ENCODE measurements around the gene LSM4.

LSM4 gene

GRCh38 chr19:18310966-18311365 is 11.9 kb downstream of the LSM4 start:
- no peak for DNase-seq

GRCh38 chr19:18310118-18310909 is 12.6 kb downstream of the LSM4 start:
- no peak for DNase-seq

GRCh38 chr19:18309525-18310064 is 13.3 kb downstream of the LSM4 start:
- DNase-seq: no peak

GRCh38 chr19:18308948-18309325 is 13.9 kb downstream of the LSM4 start:
- no peak for DNase-seq

GRCh38 chr19:18308051-18308947 is 14.6 kb downstream of the LSM4 start:
- DNase-seq: no peak

GRCh38 chr19:18307271-18307681 is 15.6 kb downstream of the LSM4 start:
- DNase-seq: no peak

GRCh38 chr19:18306888-18307260 is 16.0 kb downstream of the LSM4 start:
- DNase-seq: no peak

GRCh38 chr19:18306209-18306887 is 16.5 kb downstream of the LSM4 start:
- DNase-seq: no peak

GRCh38 chr19:18304458-18305310 is 18.2 kb downstream of the LSM4 start:
- DNase-seq: peak; percentile 87

GRCh38 chr19:18304208-18304457 is 18.7 kb downstream of the LSM4 start:
- no peak for DNase-seq

- DNase-seq: no peak
Observed at GRCh38 chr19:18301718-18302111, 21.2 kb downstream of the LSM4 start.

GRCh38 chr19:18300930-18301717 is 21.8 kb downstream of the LSM4 start:
- peak; percentile 62 for DNase-seq

- DNase-seq: no peak
Observed at GRCh38 chr19:18299654-18300053, 23.2 kb downstream of the LSM4 start.

GRCh38 chr19:18298601-18299000 is 24.3 kb downstream of the LSM4 start:
- DNase-seq: no peak

- DNase-seq: peak; percentile 60
Observed at GRCh38 chr19:18297308-18297707, 25.6 kb downstream of the LSM4 start.

GRCh38 chr19:18295034-18295451 is 27.8 kb downstream of the LSM4 start:
- DNase-seq: no peak

- DNase-seq: no peak
Observed at GRCh38 chr19:18294467-18294864, 28.4 kb downstream of the LSM4 start.

GRCh38 chr19:18293642-18294466 is 29.0 kb downstream of the LSM4 start:
- DNase-seq: no peak

- DNase-seq: peak; percentile 86
Observed at GRCh38 chr19:18292810-18293641, 29.9 kb downstream of the LSM4 start.

- DNase-seq: no peak
Observed at GRCh38 chr19:18292462-18292809, 30.4 kb downstream of the LSM4 start.
